ENCODE data around the gene NRCAM. TPM values are rescaled to one million over a fixed set of nuclear protein-coding genes. Genes with fewer than 3 reads are reported as not detected.
"Not testable (repeated sequence)": the region's sequence is repeated elsewhere in the genome, so short reads cannot be mapped to it uniquely, and the experiment has no call there.

Gene NRCAM
- total RNA-seq, 2 experiments from 2014 or later = 3.2 to 3.8 TPM

- no peak overlapping the region for H3K4me3 Mint-ChIP-seq
- ChIA-PET POLR2A (no interaction called here), CTCF (no interaction called here)
- no peaks in the 10 kb centered on the region for H3K27me3 Mint-ChIP-seq
- DNase-seq (no peak), ATAC-seq (no peak)
- peaks cover 5% of the 10 kb centered on the region for H3K4me1 Mint-ChIP-seq (ENCODE audit: low read depth)
- intact Hi-C loops (cut with micrococcal nuclease) = no loop called here
- no peak for TF ChIP-seq CTCF (IDR thresholded peaks at IDR 0.05)
- H3K36me3 Mint-ChIP-seq (ENCODE audit: low read depth) = no peaks in the 10 kb centered on the region
- no peak overlapping the region for H3K27ac Mint-ChIP-seq
- H3K9me3 Mint-ChIP-seq = no peaks in the 10 kb centered on the region
Measured at GRCh38 chr7:108403597-108404217, 52.5 kb downstream of the NRCAM start.

- Mint-ChIP-seq H3K27me3 (no peaks in the 10 kb centered on the region), H3K4me1 (ENCODE audit: low read depth) (peaks cover 5% of the 10 kb centered on the region), H3K9me3 (no peaks in the 10 kb centered on the region), H3K36me3 (ENCODE audit: low read depth) (no peaks in the 10 kb centered on the region), H3K27ac (no peak overlapping the region), H3K4me3 (no peak overlapping the region)
- intact Hi-C loops (cut with micrococcal nuclease) = no loop called here
- ChIA-PET CTCF (interaction anchor here (0.7 kb wide), 1 partner anchor 222 kb away, joined by 3 read pairs; no protein-coding TSS in a partner anchor), POLR2A (no interaction called here)
- no peak for TF ChIP-seq CTCF (IDR thresholded peaks at IDR 0.05)
- DNase-seq = no peak
- ATAC-seq = peak; percentile 72
Measured at GRCh38 chr7:108402865-108403264, 53.4 kb downstream of the NRCAM start.

GRCh38 chr7:108396080-108396479 is 60.2 kb downstream of the NRCAM start:
- H3K4me3 Mint-ChIP-seq = no peak overlapping the region
- no peak for DNase-seq
- no peaks in the 10 kb centered on the region for H3K36me3 Mint-ChIP-seq (ENCODE audit: low read depth)
- no peaks in the 10 kb centered on the region for H3K9me3 Mint-ChIP-seq
- no peak for ATAC-seq
- no peaks in the 10 kb centered on the region for H3K4me1 Mint-ChIP-seq (ENCODE audit: low read depth)
- ChIA-PET POLR2A (no interaction called here), CTCF (no interaction called here)
- H3K27ac Mint-ChIP-seq = no peak overlapping the region
- TF ChIP-seq CTCF (IDR thresholded peaks at IDR 0.05) = no peak
- intact Hi-C loops (cut with micrococcal nuclease) = no loop called here
- H3K27me3 Mint-ChIP-seq = no peaks in the 10 kb centered on the region

GRCh38 chr7:108395426-108395825 is 60.8 kb downstream of the NRCAM start:
- intact Hi-C loops (cut with micrococcal nuclease) = no loop called here
- CTCF ChIA-PET = interaction anchor here (1.2 kb wide), 1 partner anchor 102 kb away, joined by 3 read pairs; no protein-coding TSS in a partner anchor
- no peak overlapping the region for H3K4me3 Mint-ChIP-seq

GRCh38 chr7:108393097-108393496 is 63.1 kb downstream of the NRCAM start:
- H3K36me3 Mint-ChIP-seq (ENCODE audit: low read depth); H3K27me3 Mint-ChIP-seq; POLR2A ChIA-PET; intact Hi-C loops (cut with micrococcal nuclease); H3K27ac Mint-ChIP-seq; H3K4me3 Mint-ChIP-seq; DNase-seq; H3K9me3 Mint-ChIP-seq; H3K4me1 Mint-ChIP-seq (ENCODE audit: low read depth); CTCF ChIA-PET; ATAC-seq: not testable (repeated sequence)

More at GRCh38 chr7:108395426-108395825, 60.8 kb downstream of the NRCAM start:
- Mint-ChIP-seq H3K4me1 (ENCODE audit: low read depth) (no peaks in the 10 kb centered on the region), H3K9me3 (no peaks in the 10 kb centered on the region), H3K27me3 (no peaks in the 10 kb centered on the region), H3K36me3 (ENCODE audit: low read depth) (no peaks in the 10 kb centered on the region), H3K27ac (no peak overlapping the region)
- no peak for ATAC-seq
- POLR2A ChIA-PET = no interaction called here
- TF ChIP-seq CTCF (IDR thresholded peaks at IDR 0.05) = no peak
- DNase-seq = no peak

- H3K9me3 Mint-ChIP-seq; DNase-seq; POLR2A ChIA-PET; H3K36me3 Mint-ChIP-seq (ENCODE audit: low read depth); ATAC-seq; H3K27ac Mint-ChIP-seq; H3K4me3 Mint-ChIP-seq; CTCF ChIA-PET; H3K27me3 Mint-ChIP-seq: not testable (repeated sequence)
- intact Hi-C loops (cut with micrococcal nuclease) = loop anchor here (10.0 kb wide), 1 partner anchor 203 kb away; no protein-coding TSS in a partner anchor
- peaks cover 11% of the 10 kb centered on the region for H3K4me1 Mint-ChIP-seq (ENCODE audit: low read depth)
Measured at GRCh38 chr7:108387686-108388085, 68.5 kb downstream of the NRCAM start.
